Pulmonary artery endothelial cell (primary cell): ENCODE results near the gene SH3TC2. TPM values are rescaled to one million over a fixed set of nuclear protein-coding genes. Genes with fewer than 3 reads are reported as not detected.

Experiments used
- DNase-seq: peaks from one replicate; pipeline ENCODE4 v3.0.0-alpha.2; 2011; ENCODE audit warnings: low read depth, low spot score
- total RNA-seq: library from RNA; depleted of rRNA; stranded (reverse); fragments of >200 nt; gene quantifications from 2 replicates; pipeline ENCODE4 v1.2.3, GENCODE V29; 2014

The SH3TC2 gene
- total RNA-seq, 1 donor from 2014 or later: 5.5 TPM

DNA sequence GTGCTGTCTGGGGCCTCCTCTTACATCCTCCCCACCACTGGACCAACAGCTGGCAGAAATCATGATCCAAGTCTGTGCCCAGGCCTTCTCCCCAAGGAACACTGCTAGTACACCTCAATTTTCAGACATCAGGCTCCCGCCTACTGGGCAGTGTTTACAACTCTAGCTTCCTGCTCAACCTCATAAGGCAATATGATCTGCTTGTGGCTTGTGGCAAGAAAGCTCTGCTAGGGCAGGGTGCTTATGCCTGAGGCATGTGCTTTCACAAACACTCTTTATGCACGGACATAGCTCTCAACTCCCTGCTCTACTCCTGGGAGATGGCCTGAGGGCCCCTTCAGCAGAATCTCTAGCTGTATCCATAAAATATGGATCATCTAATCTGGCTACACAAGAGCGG lies 32.5 kb downstream of the SH3TC2 start:
- no peak for DNase-seq

DNA sequence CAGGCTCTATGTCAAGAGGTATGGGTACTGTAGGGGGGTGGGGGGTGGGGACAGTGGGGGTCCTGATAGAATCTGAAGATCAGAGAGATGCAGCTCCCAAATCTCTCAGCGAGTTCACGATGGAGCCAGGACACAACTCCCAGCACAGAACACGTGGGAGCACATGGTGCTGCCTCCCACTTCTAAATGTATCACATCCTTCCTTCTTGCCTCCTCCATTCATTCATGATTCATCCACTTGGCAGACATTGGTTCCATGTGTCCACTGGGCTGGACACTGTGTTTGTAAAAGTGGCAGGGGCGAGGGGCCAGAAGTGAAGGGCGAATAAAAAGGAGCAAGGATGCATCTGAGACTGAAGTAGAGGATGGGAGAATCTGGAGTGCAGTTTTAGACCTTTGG lies 33.9 kb downstream of the SH3TC2 start:
- DNase-seq: no peak

- DNase-seq: no peak
Measured at GRCh38 chr5:149028161-149028560, 34.7 kb downstream of the SH3TC2 start.

DNA sequence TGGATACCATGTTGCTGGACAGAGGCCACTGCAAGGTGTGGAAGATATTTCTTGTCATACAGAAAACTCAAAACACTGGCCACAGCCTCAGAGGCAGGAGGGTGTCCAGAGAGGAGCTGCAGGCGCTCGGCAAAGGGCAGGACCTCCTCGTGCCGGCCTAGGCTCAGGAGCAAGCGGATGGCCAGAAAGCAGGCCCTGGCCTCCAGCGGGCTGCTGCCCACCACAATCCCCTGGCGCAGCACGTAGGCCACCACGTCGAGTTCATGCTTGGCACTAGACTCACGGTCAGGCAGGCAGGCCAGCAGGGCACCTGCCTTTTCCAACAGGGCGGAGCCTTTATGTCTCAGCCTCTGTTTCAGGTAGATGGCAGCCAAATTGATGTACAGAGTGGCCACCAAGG lies 35.2 kb downstream of the SH3TC2 start:
- no peak for DNase-seq

GRCh38 chr5:149024943-149025342 lies 37.9 kb downstream of the SH3TC2 start:
- no peak for DNase-seq

DNA sequence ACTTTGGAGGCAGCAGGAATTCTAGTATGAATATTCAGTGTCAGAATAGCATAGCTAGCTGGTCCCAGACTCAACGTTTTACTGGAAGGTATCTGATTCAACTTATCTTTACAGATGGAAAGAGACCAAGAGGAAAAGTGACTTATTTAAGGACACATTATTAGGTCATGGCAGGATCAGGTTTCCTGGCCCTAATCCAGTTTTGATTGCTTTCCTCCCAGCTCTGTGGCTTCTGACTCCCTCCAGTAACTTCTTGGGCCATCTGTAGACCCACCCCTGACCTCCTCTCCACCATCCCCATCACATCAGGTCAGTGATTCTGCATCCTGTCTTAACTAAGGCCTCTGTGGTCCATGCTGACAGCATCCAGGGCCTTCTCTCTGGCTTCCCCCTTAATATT lies 38.4 kb downstream of the SH3TC2 start:
- DNase-seq: no peak

- no peak for DNase-seq
Measured at GRCh38 chr5:149022200-149022599, 40.7 kb downstream of the SH3TC2 start.

GRCh38 chr5:149019679-149020078 lies 43.2 kb downstream of the SH3TC2 start:
- no peak for DNase-seq

- no peak for DNase-seq
Measured at GRCh38 chr5:149018909-149019443, 43.9 kb downstream of the SH3TC2 start.

- no peak for DNase-seq
Measured at GRCh38 chr5:149017636-149018035, 45.2 kb downstream of the SH3TC2 start.

- DNase-seq: no peak
Measured at GRCh38 chr5:149015561-149015960, 47.3 kb downstream of the SH3TC2 start.

GRCh38 chr5:149015126-149015525 lies 47.7 kb downstream of the SH3TC2 start:
- no peak for DNase-seq

DNA sequence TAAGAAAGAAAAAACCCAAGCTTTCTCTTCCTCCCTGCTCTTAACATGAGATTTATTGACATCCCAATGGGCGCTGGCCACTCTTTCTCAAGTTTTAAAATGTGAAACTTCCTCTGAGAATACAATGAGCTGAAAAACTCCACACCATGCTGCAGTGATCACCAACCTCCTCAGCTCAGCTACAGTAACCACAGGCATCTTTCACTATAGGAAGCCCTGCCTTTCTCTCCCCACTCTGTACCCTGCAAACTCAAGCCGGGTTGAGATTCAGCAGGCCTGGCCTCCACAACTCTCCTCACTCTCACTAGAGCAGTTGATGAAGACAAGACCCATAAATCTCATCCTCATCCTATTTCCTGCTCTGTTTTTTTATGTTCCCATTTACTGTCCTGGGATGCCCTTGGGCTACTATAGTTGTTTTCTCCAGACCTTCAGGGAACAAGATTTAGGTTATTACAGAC lies 48.3 kb downstream of the SH3TC2 start:
- DNase-seq: no peak

GRCh38 chr5:149013796-149014195 lies 49.1 kb downstream of the SH3TC2 start:
- DNase-seq: no peak

DNA sequence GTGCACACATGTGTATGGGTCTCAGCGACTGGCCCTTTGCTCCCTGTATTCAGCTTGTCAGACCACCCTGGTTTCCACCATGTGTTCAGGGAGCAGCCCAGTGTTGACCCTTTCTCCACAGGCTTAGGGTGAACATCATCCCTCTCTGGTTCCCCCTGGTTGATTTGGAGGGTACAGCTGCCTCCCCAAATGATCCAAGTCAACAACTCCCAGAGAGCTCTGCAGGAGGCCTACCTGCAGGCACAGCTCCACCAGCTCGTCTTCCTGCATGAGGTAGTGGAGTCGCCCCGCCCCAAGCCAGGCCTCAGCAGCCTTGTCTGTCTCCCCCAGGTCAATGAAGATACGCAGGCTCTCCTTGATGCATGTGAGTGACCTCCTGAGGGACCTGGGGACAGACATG lies 50.5 kb downstream of the SH3TC2 start:
- no peak for DNase-seq

DNA sequence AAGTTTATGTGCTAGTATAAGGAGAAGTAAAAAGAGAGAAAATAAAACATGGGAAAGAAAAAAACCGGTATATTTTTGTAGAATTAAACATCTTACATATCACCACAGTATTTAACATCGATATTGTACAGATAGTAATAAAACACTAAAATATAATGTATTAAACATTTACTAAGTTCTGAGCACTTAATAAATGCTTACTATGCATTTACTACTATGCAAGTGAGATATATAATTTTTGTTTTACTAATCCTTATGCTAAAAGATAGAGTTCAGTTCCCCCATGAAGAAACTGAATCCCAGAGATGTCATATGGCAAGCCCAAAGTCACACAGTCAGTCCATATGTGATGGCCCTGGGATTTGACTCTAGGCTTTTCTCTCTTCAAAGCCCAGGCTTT lies 51.1 kb downstream of the SH3TC2 start:
- DNase-seq: no peak

GRCh38 chr5:149011084-149011483 lies 51.8 kb downstream of the SH3TC2 start:
- DNase-seq: no peak

- no peak for DNase-seq
Measured at GRCh38 chr5:149007174-149007573, 55.7 kb downstream of the SH3TC2 start.

DNA sequence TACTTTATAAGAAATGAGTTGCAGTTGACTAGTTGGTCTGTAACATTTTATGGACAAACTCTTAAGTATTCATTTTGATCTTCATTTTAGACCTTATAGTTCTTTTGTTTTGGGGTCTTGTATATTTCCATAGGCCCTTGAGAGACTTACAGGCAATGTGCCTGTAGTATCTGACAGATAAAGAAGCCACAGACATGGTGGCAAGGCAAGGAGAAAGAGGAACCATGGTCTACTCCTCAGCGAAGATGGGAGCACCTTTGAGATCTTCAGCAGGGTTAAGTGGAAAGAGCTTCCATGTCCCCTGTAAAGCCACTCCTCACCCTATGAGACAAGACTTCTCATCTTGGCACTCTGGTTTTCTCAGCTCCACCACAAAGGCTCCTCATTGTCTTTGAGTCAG lies 56.4 kb downstream of the SH3TC2 start:
- DNase-seq: no peak

- no peak for DNase-seq
Measured at GRCh38 chr5:149005077-149005892, 57.6 kb downstream of the SH3TC2 start.

GRCh38 chr5:149004559-149004958 lies 58.3 kb downstream of the SH3TC2 start:
- no peak for DNase-seq

DNA sequence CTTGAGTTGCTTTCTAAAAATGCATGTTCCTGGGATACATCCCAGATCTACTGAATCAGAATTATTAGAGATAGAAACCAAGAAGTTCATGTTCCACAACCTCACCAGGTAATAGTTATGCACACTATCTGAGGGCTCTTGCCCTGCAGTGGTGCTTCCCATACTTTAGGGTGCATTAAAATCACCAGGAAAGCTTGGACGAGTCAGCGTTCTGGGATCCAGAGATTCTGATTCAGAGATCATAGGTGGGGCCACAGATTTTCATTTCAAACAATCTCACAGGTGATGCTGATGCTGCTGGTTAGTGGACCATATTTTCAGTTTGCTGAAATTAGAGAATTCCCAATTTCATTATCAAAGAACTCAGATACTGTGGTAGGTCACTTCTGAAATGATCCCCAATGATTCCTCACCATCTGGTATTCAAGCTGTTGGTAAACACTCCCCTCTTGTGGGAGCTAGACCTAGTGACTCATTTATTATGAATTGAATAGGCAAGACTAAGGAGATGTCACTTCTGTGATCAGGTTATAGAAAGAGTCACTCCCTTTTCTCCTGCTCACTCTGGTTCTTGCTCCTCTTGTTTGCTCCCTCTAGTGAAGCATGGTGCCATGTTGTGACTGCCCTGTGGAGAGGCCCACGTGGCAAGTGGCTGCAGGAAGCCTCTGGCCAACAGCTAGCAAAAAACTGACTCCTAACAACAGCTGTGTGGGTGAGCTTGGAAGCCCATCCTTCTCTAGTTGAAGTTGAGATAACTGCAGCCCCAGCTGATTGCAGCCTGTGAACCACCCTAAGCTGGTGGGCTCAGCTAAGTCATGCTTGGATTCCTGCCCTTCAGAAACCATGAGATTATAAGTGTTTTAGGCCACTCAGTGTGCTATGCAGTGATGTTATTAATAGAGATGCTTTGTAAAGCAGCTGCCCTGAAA lies 59.8 kb downstream of the SH3TC2 start:
- no peak for DNase-seq
